GM06990 (cell line): ENCODE measurements around the gene JAK3.

Experiments
- DNase-seq: peaks from one replicate; pipeline ENCODE4 v3.0.0-alpha.2; 2011; ENCODE audit not compliant: insufficient read length; ENCODE audit errors: extremely low read depth
- H3K27me3 ChIP-seq: replicated peaks from 2 replicates; pipeline ENCODE4 v1.6.0; 2011; ENCODE audit warnings: low read length; ENCODE audit not compliant: control insufficient read depth, insufficient read depth
- H3K36me3 ChIP-seq: 2 replicates; pipeline ENCODE4 v1.5.1; 2011; ENCODE audit warnings: low read length; ENCODE audit not compliant: control insufficient read depth, insufficient read depth
- H3K4me3 ChIP-seq: replicated peaks from 2 replicates; pipeline ENCODE4 v1.5.1; 2011; ENCODE audit warnings: low read depth, mild to moderate bottlenecking, control low read depth, low read length
- CTCF ChIP-seq: IDR thresholded peaks from 2 replicates; pipeline ENCODE4 v1.5.1; 2011; ENCODE audit warnings: low read length, control low read depth, mild to moderate bottlenecking, inconsistent platforms; ENCODE audit not compliant: insufficient read depth, poor library complexity, severe bottlenecking

Gene JAK3

GRCh38 chr19:17843292-17843827 lies 4.4 kb downstream of the JAK3 start:
- no peak overlapping the region for H3K4me3 ChIP-seq
- no peak for DNase-seq
- no peaks in the 10 kb centered on the region for H3K27me3 ChIP-seq
- no peak for TF ChIP-seq CTCF
- peaks cover 27% of the 10 kb centered on the region for H3K36me3 ChIP-seq

DNA sequence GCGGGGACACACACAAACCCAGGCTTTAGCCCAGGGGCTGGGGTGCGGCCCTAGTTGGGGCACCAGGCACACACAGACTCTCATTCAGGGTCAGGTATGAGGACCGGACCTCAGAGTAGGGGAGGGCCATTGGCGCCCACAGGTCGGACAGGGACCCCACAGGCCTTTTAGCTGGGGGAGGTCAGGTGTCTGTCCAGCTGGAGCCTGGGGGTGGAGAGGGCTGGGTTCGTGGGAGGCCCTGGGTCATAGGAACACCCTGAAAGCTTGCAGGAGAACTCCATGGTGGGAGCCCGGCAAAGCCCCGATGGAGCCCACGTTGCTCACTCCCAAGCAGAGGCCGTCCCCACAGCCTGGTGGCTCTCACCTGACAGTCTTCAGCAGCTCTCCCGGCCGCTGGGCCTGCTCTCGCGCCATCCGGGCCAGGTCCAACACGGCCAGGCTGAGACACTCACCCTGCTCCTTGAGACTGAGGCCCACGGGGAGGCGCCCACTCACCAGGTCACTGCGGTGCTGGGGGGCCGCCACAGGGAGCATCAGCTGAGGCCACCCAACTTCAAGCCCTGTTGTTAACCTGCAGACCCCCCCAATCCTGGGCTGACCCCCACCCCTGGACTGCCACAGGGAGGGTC lies 5.0 kb downstream of the JAK3 start:
- Histone ChIP-seq H3K36me3 (peaks cover 29% of the 10 kb centered on the region), H3K27me3 (no peaks in the 10 kb centered on the region), H3K4me3 (no peak overlapping the region)
- DNase-seq, result no peak
- no peak for TF ChIP-seq CTCF

GRCh38 chr19:17841810-17842662 lies 5.7 kb downstream of the JAK3 start:
- no peak overlapping the region for H3K4me3 ChIP-seq
- H3K36me3 ChIP-seq, result peaks cover 32% of the 10 kb centered on the region
- H3K27me3 ChIP-seq, result no peaks in the 10 kb centered on the region
- DNase-seq, result no peak
- no peak for TF ChIP-seq CTCF

DNA sequence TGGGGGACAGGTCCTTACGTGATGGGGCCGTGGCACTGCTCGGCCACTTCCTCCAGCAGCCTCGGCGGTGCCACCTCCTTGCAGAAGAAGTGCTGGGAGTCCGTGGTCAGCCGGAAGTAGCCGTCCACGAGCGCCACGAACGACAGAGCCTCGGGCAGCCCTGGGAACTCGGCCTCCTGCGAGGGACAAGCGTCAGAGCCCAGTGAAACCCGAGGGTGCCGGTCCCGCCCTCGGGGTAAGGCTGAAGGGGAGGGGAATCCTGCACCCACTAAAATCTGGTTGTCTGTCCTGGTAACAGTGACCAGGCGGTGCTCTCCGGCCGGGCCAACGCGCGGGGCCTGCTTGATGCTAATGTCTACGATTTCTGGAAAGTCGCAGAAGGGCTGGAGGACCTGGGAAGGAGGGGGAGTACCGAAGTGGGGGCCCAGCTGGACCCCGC lies 6.4 kb downstream of the JAK3 start:
- DNase-seq, result no peak
- no peak for TF ChIP-seq CTCF
- no peak overlapping the region for H3K4me3 ChIP-seq

GRCh38 chr19:17840019-17840418 lies 7.8 kb downstream of the JAK3 start:
- Histone ChIP-seq H3K27me3 (no peaks in the 10 kb centered on the region), H3K4me3 (no peak overlapping the region), H3K36me3 (peaks cover 39% of the 10 kb centered on the region)
- DNase-seq, result no peak
- no peak for TF ChIP-seq CTCF

More for the DNA sequence above, 6.4 kb downstream of the JAK3 start:
- Histone ChIP-seq H3K27me3 (no peaks in the 10 kb centered on the region), H3K36me3 (peaks cover 35% of the 10 kb centered on the region)
